NB4 (cell line): Measurements from ENCODE around the gene MAP2K6.

ENCODE experiments used
- DNase-seq: peaks from one replicate; pipeline ENCODE4 v3.0.0; 2010; ENCODE audit warnings: low read depth
- H3K4me3 ChIP-seq: one replicate; pipeline ENCODE4 v1.5.1; 2011; ENCODE audit warnings: mild to moderate bottlenecking, low read depth, low read length, moderate library complexity
- CTCF ChIP-seq: IDR thresholded peaks from one replicate; pipeline ENCODE4 v1.5.1; 2012; ENCODE audit warnings: low read depth, low read length
- MYC ChIP-seq: IDR thresholded peaks from 2 replicates; pipeline ENCODE4 v1.6.1; 2011; ENCODE audit warnings: low read depth, low read length
- POLR2A ChIP-seq: IDR thresholded peaks from 2 replicates; pipeline ENCODE4 v1.6.1; 2011; ENCODE audit warnings: mild to moderate bottlenecking; ENCODE audit not compliant: insufficient read length; ENCODE audit errors: extremely low read depth
- TF ChIP-seq, protein P1 (sequence below): IDR thresholded peaks from 2 replicates; pipeline ENCODE4 v1.6.1; 2011; ENCODE audit warnings: low read depth, low read length

Gene MAP2K6

DNA sequence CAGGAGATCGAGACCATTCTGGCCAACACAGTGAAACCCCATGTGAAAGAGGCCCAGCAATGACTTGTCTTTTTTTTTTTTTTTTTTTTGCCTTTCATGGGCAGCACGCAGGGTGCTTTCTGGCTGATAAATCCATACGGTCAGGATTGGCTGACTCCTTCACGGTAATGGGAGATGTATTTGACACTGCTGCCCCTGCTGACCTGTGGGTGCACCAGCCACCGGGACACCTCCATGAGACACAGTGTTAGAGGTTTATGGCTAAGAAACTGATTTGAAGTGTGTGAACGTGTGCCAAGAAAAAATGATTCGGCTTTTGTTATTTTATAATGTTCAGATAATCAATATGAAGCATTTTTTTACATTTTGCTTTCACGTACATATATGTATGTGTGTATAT is 48.4 kb downstream of the MAP2K6 start:
- H3K4me3 ChIP-seq: no peak overlapping the region
- TF ChIP-seq, protein P1, sequence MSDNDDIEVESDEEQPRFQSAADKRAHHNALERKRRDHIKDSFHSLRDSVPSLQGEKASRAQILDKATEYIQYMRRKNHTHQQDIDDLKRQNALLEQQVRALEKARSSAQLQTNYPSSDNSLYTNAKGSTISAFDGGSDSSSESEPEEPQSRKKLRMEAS: no peak
- TF ChIP-seq CTCF (no peak), POLR2A (no peak)
- no peak for DNase-seq

DNA sequence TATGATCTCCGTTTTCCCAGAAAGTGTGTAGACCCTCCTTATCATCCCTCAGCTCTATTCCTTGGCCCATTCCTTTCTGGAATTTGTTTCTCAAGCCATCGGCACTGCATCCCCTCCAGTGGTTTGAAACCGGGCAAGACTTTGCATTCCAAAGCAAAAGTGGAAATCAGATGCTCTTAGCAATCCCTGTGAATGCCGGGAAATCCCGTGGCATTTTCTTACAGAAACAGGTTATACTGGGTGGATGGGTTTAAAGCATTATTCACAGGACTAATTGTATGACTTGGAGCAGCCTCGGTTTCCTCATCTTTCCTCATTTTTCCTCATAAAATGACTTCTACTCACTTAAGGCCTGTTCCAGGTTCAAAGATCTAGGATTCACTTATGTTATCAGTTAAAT is 52.0 kb downstream of the MAP2K6 start:
- no peak for TF ChIP-seq POLR2A
- TF ChIP-seq, protein P1: no peak
- no peak for TF ChIP-seq CTCF
- TF ChIP-seq MYC: no peak
- no peak for DNase-seq
- no peak overlapping the region for H3K4me3 ChIP-seq

- TF ChIP-seq CTCF: no peak
- no peak for TF ChIP-seq POLR2A
- no peak for TF ChIP-seq MYC
- TF ChIP-seq, protein P1: no peak
- no peak for DNase-seq
- H3K4me3 ChIP-seq: no peak overlapping the region
Measured at GRCh38 chr17:69466905-69467667, 52.6 kb downstream of the MAP2K6 start.

- TF ChIP-seq MYC (no peak), CTCF (no peak), POLR2A (no peak)
- TF ChIP-seq, protein P1: no peak
- H3K4me3 ChIP-seq: no peak overlapping the region
- no peak for DNase-seq
Measured at GRCh38 chr17:69468207-69468606, 53.7 kb downstream of the MAP2K6 start.

GRCh38 chr17:69470702-69471101 is 56.2 kb downstream of the MAP2K6 start:
- TF ChIP-seq, protein P1: no peak
- TF ChIP-seq CTCF (no peak), POLR2A (no peak), MYC (no peak)
- H3K4me3 ChIP-seq: no peak overlapping the region
- DNase-seq: no peak
